Dermis microvascular lymphatic vessel endothelial cell (primary cell): ENCODE measurements around the gene CDKN1A. TPM values are rescaled to one million over a fixed set of nuclear protein-coding genes. Genes with fewer than 3 reads are reported as not detected.

ENCODE experiments used
- DNase-seq, 2 donors: peaks; one replicate each; pipeline versions ENCODE4 v3.0.0 to v3.0.0-alpha.2; 2010; ENCODE audit warnings: low read depth in 2 of 2
- total RNA-seq: library from RNA; depleted of rRNA; stranded (reverse); fragments of >200 nt; gene quantifications from 2 replicates; pipeline ENCODE4 v1.2.1, GENCODE V29; 2014

Gene CDKN1A
- total RNA-seq, 1 donor from 2014 or later: 116 TPM

DNA sequence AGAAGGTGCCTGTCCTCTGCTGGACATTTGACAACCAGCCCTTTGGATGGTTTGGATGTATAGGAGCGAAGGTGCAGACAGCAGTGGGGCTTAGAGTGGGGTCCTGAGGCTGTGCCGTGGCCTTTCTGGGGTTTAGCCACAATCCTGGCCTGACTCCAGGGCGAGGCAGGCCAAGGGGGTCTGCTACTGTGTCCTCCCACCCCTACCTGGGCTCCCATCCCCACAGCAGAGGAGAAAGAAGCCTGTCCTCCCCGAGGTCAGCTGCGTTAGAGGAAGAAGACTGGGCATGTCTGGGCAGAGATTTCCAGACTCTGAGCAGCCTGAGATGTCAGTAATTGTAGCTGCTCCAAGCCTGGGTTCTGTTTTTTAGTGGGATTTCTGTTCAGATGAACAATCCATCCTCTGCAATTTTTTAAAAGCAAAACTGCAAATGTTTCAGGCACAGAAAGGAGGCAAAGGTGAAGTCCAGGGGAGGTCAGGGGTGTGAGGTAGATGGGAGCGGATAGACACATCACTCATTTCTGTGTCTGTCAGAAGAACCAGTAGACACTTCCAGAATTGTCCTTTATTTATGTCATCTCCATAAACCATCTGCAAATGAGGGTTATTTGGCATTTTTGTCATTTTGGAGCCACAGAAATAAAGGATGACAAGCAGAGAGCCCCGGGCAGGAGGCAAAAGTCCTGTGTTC is 1.3 kb upstream of the CDKN1A start:
- DNase-seq: peak in 1 of 2 donors; percentile 37

GRCh38 chr6:36677753-36678487 is 594 bp upstream of the CDKN1A start:
- peak in 1 of 2 donors; percentile 19 for DNase-seq

DNA sequence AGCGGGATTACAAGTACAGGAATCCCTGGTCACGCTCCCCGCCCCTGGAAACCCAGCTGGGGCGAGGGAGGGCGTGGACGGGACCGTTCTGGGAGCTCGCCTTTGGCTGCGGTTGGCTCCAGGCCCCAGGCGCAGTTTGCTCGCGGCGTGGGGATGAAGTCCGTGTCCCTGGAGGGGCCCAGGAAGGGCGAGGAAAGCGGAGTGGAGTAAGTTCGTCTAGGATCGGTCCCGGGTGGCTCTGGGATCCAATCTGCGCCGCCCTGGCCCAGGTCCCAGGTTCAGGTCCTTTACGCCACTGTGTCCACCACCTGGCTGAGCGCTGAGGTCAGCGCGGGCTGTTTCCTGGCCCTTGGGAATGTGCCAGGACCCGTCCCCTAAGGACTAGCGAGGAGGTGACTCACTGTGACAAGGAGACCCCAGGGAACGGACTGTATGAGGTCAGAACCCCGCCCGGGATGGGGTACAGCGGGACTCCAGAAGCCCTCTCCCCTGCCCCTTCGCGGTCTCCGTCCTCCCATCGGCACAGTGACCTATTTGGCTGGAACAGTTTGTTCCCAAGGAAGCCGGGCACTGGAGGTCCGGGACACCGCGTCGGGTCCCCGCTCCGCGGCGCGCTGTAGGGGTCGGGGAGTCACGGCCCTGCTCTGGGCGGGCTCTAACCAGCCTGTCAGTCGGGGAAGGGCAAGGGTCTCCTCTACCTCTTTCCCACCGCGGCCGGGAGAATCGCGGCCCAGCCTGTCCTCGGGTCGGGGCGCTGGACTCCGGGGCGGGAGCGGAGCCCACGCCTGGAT is 724 bp downstream of the CDKN1A start:
- DNase-seq: peak; percentile 27 to 80

DNA sequence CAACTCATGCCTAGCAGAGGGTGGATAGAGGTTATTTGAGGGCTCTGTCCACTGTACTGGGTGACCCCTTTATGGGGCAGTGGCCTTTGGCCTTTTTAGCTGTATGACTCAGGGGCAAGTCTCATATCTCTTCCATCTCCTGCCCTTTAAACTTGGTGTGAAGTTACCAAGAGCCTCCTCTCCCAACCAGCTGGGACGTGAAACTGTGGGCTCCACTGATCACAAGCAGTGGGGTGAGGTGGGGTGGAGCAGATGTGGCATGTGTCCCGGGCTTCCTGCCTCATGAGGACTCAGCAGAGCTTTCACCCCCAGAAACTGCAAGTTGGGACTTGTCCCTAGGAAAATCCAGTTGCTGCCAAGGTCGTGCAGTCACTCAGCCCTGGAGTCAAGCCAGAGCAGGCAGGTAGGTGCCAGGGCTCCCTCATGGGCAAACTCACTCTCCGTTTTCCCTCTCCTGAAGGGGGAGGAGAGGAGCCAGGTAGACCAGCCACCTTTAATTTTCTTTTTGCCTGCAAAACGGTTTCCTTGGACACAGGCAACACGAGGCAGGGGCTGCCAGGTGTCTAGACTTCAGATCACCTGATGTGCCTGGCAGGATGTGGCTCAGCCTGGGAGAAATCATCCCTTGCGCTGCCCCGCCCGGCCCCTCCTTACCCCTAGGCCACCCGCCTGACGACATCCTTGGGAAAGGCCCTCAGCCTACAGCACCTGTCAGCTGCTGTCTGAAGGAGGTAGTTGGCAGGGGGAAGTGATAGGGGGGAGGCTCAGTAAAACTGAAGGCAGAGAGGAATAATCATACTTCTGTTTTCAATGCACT is 4.0 kb downstream of the CDKN1A start:
- DNase-seq: peak in 1 of 2 donors; percentile 39

- DNase-seq: no peak
Measured at GRCh38 chr6:36683145-36683655, 4.7 kb downstream of the CDKN1A start.

GRCh38 chr6:36683656-36684446 is 5.3 kb downstream of the CDKN1A start:
- no peak for DNase-seq

DNA sequence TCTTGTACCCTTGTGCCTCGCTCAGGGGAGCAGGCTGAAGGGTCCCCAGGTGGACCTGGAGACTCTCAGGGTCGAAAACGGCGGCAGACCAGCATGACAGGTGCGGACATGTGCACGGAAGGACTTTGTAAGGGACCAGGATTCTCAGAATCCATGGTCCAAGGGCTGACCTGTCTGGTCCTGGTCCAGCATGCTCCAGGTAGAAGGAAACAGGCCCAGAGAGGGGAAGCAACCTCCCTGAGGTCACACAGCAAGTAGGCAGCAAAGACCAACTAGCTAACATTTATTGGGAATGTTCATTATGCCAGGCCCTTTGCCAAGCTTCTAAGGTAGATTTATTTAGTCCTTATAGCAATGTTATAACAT is 5.9 kb downstream of the CDKN1A start:
- no peak for DNase-seq

DNA sequence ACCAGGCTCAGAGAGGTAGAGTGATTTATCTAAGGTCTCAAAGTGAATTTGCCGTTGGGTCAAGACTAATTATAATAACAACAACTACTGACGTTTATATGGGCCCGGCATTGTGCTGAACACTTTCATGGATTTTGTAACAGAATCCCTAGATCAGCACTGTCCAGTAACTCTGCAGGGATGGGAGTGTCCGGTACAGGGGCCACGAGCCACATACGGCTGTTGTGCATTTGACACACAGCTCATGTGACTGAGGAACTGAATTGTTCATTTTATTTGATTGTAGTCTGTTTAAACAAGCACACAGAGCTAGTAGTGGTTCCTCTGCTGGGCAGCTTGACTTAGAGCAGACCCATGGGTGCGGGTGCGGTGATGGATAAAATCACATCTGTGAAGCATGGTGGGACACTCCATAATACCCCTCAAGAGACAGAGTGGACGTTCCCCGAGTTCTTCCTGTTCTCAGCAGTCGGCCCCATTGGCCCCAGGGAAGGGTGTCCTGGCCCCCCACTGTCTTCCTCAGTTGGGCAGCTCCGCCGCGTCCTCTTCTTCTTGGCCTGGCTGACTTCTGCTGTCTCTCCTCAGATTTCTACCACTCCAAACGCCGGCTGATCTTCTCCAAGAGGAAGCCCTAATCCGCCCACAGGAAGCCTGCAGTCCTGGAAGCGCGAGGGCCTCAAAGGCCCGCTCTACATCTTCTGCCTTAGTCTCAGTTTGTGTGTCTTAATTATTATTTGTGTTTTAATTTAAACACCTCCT is 6.8 kb downstream of the CDKN1A start:
- no peak for DNase-seq

- DNase-seq: no peak
Measured at GRCh38 chr6:36685926-36686667, 7.6 kb downstream of the CDKN1A start.

DNA sequence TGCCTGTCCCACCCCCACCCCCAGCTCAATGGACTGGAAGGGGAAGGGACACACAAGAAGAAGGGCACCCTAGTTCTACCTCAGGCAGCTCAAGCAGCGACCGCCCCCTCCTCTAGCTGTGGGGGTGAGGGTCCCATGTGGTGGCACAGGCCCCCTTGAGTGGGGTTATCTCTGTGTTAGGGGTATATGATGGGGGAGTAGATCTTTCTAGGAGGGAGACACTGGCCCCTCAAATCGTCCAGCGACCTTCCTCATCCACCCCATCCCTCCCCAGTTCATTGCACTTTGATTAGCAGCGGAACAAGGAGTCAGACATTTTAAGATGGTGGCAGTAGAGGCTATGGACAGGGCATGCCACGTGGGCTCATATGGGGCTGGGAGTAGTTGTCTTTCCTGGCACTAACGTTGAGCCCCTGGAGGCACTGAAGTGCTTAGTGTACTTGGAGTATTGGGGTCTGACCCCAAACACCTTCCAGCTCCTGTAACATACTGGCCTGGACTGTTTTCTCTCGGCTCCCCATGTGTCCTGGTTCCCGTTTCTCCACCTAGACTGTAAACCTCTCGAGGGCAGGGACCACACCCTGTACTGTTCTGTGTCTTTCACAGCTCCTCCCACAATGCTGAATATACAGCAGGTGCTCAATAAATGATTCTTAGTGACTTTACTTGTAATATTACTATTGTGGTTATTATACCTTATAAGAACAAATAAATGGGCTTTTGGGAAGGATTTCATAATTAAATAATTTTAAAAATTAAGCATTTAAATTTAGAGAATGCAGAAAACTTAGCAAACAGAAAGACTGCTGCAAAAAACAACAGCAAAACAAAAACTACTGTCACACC is 8.4 kb downstream of the CDKN1A start:
- DNase-seq: no peak

DNA sequence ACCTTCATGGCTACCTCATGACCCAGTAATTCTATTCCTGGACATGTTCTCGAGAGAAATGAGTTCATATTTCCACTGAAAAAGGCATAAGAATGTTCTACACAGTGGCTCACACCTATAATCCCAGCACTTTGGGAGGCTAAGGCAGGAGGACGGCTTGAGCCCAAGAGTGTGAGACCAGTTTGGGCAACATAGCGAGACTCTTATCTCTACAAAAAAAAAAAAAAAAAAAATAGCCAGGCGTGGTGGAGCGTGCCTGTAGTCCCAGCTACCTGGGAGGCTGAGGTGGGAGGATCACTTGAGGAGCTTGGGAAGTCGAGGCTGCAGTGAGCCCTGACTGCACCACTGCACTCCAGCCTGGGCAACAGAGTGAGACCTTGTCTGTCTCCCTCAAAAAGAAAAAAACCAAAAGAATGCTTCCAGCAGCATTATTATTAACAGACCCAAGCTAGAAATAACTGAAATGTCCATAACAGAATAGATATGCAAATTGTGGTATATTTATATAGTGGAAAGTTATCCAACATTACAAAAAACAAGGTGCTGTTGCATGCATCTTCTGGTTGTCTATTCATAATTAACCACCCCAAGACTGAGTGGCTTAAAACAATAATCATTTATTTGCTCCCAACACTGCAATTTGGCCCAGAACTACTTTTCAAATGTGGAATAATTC is 9.7 kb downstream of the CDKN1A start:
- peak in 1 of 2 donors; percentile 14 for DNase-seq

GRCh38 chr6:36688739-36689075 is 10.2 kb downstream of the CDKN1A start:
- DNase-seq: peak in 1 of 2 donors; percentile 19

DNA sequence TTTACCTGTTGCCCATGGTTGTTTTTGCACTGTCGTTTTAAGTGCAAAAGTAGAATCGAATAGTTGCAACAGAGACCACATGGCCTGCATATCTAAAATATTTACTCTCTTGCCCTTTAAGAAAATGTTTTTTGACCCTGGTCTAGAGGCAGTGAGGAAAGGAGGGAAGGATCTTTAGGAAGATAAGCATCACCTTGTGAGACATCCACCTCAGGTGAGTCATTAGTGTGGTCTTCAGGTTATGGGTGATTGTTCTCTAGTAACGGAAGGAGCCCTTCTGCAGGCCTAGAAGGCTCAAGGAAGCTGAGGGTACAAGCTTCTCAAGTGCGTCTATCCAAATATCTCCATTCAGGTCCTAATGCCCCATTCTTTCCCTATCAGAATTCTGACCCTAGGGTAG is 12.5 kb downstream of the CDKN1A start:
- no peak for DNase-seq

- DNase-seq: no peak
Measured at GRCh38 chr6:36691612-36692011, 13.1 kb downstream of the CDKN1A start.

GRCh38 chr6:36692220-36692619 is 13.7 kb downstream of the CDKN1A start:
- no peak for DNase-seq

GRCh38 chr6:36692861-36693702 is 14.6 kb downstream of the CDKN1A start:
- DNase-seq: no peak

DNA sequence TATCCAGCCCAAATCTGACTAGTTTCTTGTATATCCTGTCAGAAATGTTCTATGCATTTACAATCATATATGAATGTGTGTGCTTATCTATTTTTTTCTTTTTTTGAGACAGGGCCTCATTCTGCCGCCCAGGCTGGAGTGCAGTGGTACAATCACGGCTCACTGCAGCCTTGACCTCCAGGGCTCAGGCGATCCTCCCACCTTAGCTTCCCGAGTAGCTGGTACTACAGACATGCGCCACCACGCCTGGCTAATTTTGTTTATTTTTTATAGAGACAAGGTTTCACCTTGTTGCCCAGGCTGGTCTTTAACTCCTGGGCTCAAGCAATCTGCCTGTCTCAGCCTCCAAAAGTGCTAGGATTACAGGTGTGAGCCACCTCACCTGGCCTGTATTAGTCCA is 16.1 kb downstream of the CDKN1A start:
- no peak for DNase-seq
